GM12878 (cell line): Measurements from ENCODE around the gene ZNF367.

Experiments
- MAX ChIP-seq: IDR thresholded peaks from 2 replicates; pipeline ENCODE4 v1.6.1; 2012; ENCODE audit warnings: low read depth, low read length, improper control_type of control experiment
- REST ChIP-seq: IDR thresholded peaks from 2 replicates; pipeline ENCODE4 v1.6.1; 2012; ENCODE audit warnings: mild to moderate bottlenecking, low read depth, low read length
- SMC3 ChIP-seq: IDR thresholded peaks from 2 replicates; pipeline ENCODE4 v1.6.1; 2011; ENCODE audit warnings: low read length, improper control_type of control experiment, borderline replicate concordance
- USF1 ChIP-seq: IDR thresholded peaks from 2 replicates; pipeline ENCODE4 v1.6.1; 2011; ENCODE audit warnings: borderline replicate concordance, low read depth, mild to moderate bottlenecking, moderate library complexity, mixed read lengths, low read length; ENCODE audit not compliant: insufficient read depth; ENCODE audit errors: extremely low read length

GRCh38 chr9:96360976-96361375 lies 57.2 kb downstream of the ZNF367 start:
- TF ChIP-seq REST (no peak), SMC3 (no peak), USF1 (no peak), MAX (no peak)
